HEK293T (cell line): ENCODE results near the gene MAST2.
"Not testable (repeated sequence)": the region's sequence is repeated elsewhere in the genome, so short reads cannot be mapped to it uniquely, and the experiment has no call there.

Source experiments
- CTCF ChIA-PET: fragments of 350-600 bp; formaldehyde crosslinking; extraction: SDS; loops from one replicate; lab custom pipeline; 2021; ENCODE audit warnings: antibody characterized with exemption, inconsistent platforms; lab: Yijun Ruan, JAX
- POLR2A ChIA-PET: fragments of 350-600 bp; formaldehyde crosslinking; extraction: SDS; loops from one replicate; lab custom pipeline; 2020; ENCODE audit warnings: antibody characterized with exemption, inconsistent platforms; lab: Yijun Ruan, JAX
- DNase-seq: peaks from one replicate; pipeline ENCODE4 v3.0.0; 2012; ENCODE audit warnings: mixed read lengths; ENCODE audit errors: extremely low spot score
- ARNT ChIP-seq: fragments of 450-650 bp; IDR thresholded peaks from 2 replicates; pipeline ENCODE4 v1.6.1; 2017; ENCODE audit warnings: mild to moderate bottlenecking
- BHLHE40 ChIP-seq: fragments of 450-650 bp; IDR thresholded peaks from 2 replicates; pipeline ENCODE4 v1.6.1; 2016; ENCODE audit warnings: mild to moderate bottlenecking, moderate library complexity, borderline replicate concordance
- CTBP1 ChIP-seq: fragments of 450-650 bp; IDR thresholded peaks from 2 replicates; pipeline ENCODE4 v1.6.1; 2016; ENCODE audit warnings: borderline replicate concordance
- ELF4 ChIP-seq: fragments of 450-650 bp; IDR thresholded peaks from 2 replicates; pipeline ENCODE4 v1.6.1; 2017; ENCODE audit warnings: antibody characterized with exemption
- FOXA1 ChIP-seq: fragments of 450-650 bp; IDR thresholded peaks from 2 replicates; pipeline ENCODE4 v1.6.1; 2016; ENCODE audit warnings: mild to moderate bottlenecking
- FOXK2 ChIP-seq: fragments of 450-650 bp; IDR thresholded peaks from 2 replicates; pipeline ENCODE4 v1.6.1; 2016; ENCODE audit warnings: mild to moderate bottlenecking
- FOXM1 ChIP-seq: fragments of 450-650 bp; IDR thresholded peaks from 2 replicates; pipeline ENCODE4 v1.6.1; 2017; ENCODE audit warnings: mild to moderate bottlenecking, borderline replicate concordance
- HDGF ChIP-seq: fragments of 450-650 bp; IDR thresholded peaks from 2 replicates; pipeline ENCODE4 v1.6.1; 2017; ENCODE audit warnings: antibody characterized with exemption, borderline replicate concordance
- L3MBTL2 ChIP-seq: fragments of 450-650 bp; conservative IDR thresholded peaks from 2 replicates; pipeline ENCODE4 v1.6.1; 2016; ENCODE audit warnings: mild to moderate bottlenecking
- LEF1 ChIP-seq: fragments of 450-650 bp; IDR thresholded peaks from 2 replicates; pipeline ENCODE4 v1.6.1; 2017; ENCODE audit warnings: mild to moderate bottlenecking, borderline replicate concordance
- NFRKB ChIP-seq: fragments of 450-650 bp; IDR thresholded peaks from 2 replicates; pipeline ENCODE4 v1.6.1; 2016; ENCODE audit warnings: mild to moderate bottlenecking, moderate library complexity
- PKNOX1 ChIP-seq: fragments of 450-650 bp; IDR thresholded peaks from 2 replicates; pipeline ENCODE4 v1.6.1; 2016
- SP1 ChIP-seq: fragments of 450-650 bp; IDR thresholded peaks from 2 replicates; pipeline ENCODE4 v1.6.1; 2017
- SUZ12 ChIP-seq: fragments of 450-650 bp; IDR thresholded peaks from 2 replicates; pipeline ENCODE4 v1.6.1; 2016; ENCODE audit warnings: mild to moderate bottlenecking
- TARDBP ChIP-seq: fragments of 450-650 bp; IDR thresholded peaks from 2 replicates; pipeline ENCODE4 v1.6.1; 2016
- ZNF384 ChIP-seq: fragments of 450-650 bp; IDR thresholded peaks from 2 replicates; pipeline ENCODE4 v1.6.1; 2016

The MAST2 gene

GRCh38 chr1:45943185-45943584 is 139.8 kb downstream of the MAST2 start:
- DNase-seq: no peak
- CTCF ChIA-PET: no interaction called here
- TF ChIP-seq LEF1 (no peak), SUZ12 (no peak), ZNF384 (no peak), TARDBP (no peak), SP1 (no peak), FOXK2 (no peak), ELF4 (no peak), BHLHE40 (no peak), L3MBTL2 (no peak), ARNT (no peak), CTBP1 (no peak), HDGF (no peak), FOXA1 (no peak), PKNOX1 (no peak), NFRKB (no peak)
- POLR2A ChIA-PET: no interaction called here

GRCh38 chr1:45945426-45945825 is 142.0 kb downstream of the MAST2 start:
- ChIA-PET CTCF (no interaction called here), POLR2A (no interaction called here)
- TF ChIP-seq BHLHE40 (no peak), CTBP1 (no peak), NFRKB (no peak), HDGF (no peak), ARNT (no peak), TARDBP (no peak), L3MBTL2 (no peak), ELF4 (no peak), FOXA1 (no peak), LEF1 (no peak), SP1 (no peak), ZNF384 (no peak), PKNOX1 (no peak), FOXM1 (no peak), SUZ12 (no peak), FOXK2 (no peak)
- DNase-seq: no peak

- POLR2A ChIA-PET, CTCF ChIA-PET, DNase-seq: not testable (repeated sequence)
These were observed 146.1 kb downstream of the MAST2 start for GRCh38 chr1:45949462-45949861.

- TF ChIP-seq FOXM1 (no peak), FOXK2 (no peak), BHLHE40 (no peak)
- no peak for DNase-seq
- CTCF ChIA-PET: interaction anchor here (0.6 kb wide), 1 partner anchor 466 kb away, joined by 4 read pairs; no protein-coding TSS in a partner anchor
- POLR2A ChIA-PET: no interaction called here
These were observed 148.7 kb downstream of the MAST2 start for GRCh38 chr1:45952072-45952471.

- CTCF ChIA-PET: no interaction called here
- no peak for TF ChIP-seq LEF1
- TF ChIP-seq CTBP1: no peak
- no peak for TF ChIP-seq ELF4
- TF ChIP-seq ARNT: no peak
- TF ChIP-seq FOXM1: no peak
- TF ChIP-seq BHLHE40: no peak
- no peak for TF ChIP-seq FOXK2
- no peak for TF ChIP-seq SUZ12
- no peak for TF ChIP-seq TARDBP
- TF ChIP-seq HDGF: no peak
- TF ChIP-seq NFRKB: no peak
- no peak for TF ChIP-seq L3MBTL2
- no peak for TF ChIP-seq ZNF384
- TF ChIP-seq PKNOX1: no peak
- TF ChIP-seq SP1: no peak
- TF ChIP-seq FOXA1: no peak
- peak; percentile 11 for DNase-seq
- POLR2A ChIA-PET: no interaction called here
These were observed 150.8 kb downstream of the MAST2 start for GRCh38 chr1:45953934-45954847.

GRCh38 chr1:45957684-45958083 is 154.3 kb downstream of the MAST2 start:
- no peak for TF ChIP-seq HDGF
- no peak for TF ChIP-seq FOXK2
- TF ChIP-seq SUZ12: no peak
- TF ChIP-seq PKNOX1: no peak
- TF ChIP-seq BHLHE40: no peak

More at GRCh38 chr1:45957684-45958083, 154.3 kb downstream of the MAST2 start:
- ChIA-PET CTCF (no interaction called here), POLR2A (no interaction called here)
- DNase-seq: no peak
